Measurements from ENCODE around the gene ITPRIPL2. TPM values are rescaled to one million over a fixed set of nuclear protein-coding genes. Genes with fewer than 3 reads are reported as not detected.
A peak's percentile ranks its signal among the peaks of the same experiment; 100 is the strongest.

The ITPRIPL2 gene
- total RNA-seq, 1 experiment from 2014 or later = 5.5 TPM

- no peak for DNase-seq
- Histone ChIP-seq H3K27me3 (ENCODE audit: control insufficient read depth, insufficient read depth, low read length) (peaks cover 15% of the 10 kb centered on the region), H3K36me3 (replicated peaks; ENCODE audit: control insufficient read depth, insufficient read depth, low read length) (no peaks in the 10 kb centered on the region), H3K4me3 (ENCODE audit: insufficient read depth, low read depth, low read length) (no peak overlapping the region)
These were observed 50.5 kb downstream of the ITPRIPL2 start for GRCh38 chr16:19164285-19164684.

DNA sequence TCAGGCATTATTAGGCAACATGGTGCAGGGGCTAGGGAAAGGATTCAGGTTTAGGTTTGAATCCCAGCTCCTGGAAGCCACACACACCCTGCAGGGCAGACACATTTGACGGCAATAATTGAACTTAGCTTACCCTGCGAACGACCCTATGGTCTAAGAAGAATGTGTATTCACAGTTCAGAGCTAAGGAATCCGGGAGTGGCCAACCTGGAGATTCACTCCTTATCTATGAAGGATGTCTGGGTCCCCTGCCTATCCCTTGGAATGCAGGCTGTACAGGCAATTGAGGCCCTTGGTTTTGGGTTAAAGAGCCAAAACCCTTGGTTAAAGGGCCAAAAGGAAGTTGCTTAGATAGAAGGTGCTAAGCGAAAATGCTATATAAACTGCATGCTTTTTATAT lies 51.3 kb downstream of the ITPRIPL2 start:
- DNase-seq = no peak
- H3K4me3 ChIP-seq (ENCODE audit: insufficient read depth, low read depth, low read length) = no peak overlapping the region
- H3K27me3 ChIP-seq (ENCODE audit: control insufficient read depth, insufficient read depth, low read length) = peaks cover 22% of the 10 kb centered on the region
- no peaks in the 10 kb centered on the region for H3K36me3 ChIP-seq (replicated peaks; ENCODE audit: control insufficient read depth, insufficient read depth, low read length)

DNA sequence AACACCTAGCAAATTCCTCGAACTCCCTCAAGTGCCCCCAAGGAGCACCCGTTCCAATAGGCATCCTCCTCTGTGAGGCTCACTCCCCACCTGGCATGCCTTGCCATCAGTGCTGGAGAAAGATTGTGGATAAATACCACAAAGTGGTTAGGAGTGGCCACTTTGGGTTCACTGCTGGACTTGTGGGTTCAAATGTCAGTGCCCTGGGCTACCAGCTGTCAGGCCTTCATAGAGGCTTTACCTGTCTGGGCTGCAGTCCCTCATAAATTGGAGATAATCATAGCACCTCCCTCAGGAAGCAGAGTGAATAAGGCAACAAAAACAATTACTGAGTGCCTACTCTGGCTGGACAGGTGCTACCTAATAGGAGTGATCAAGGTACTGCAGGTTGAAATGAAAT lies 52.7 kb downstream of the ITPRIPL2 start:
- DNase-seq = no peak
- H3K36me3 ChIP-seq (replicated peaks; ENCODE audit: control insufficient read depth, insufficient read depth, low read length) = no peaks in the 10 kb centered on the region
- no peak overlapping the region for H3K4me3 ChIP-seq (ENCODE audit: insufficient read depth, low read depth, low read length)
- peaks cover 25% of the 10 kb centered on the region for H3K27me3 ChIP-seq (ENCODE audit: control insufficient read depth, insufficient read depth, low read length)

GRCh38 chr16:19167710-19168370 lies 54.1 kb downstream of the ITPRIPL2 start, which contains the start of gene SYT17:
Gene SYT17, plus strand, starts transcription at chr16:19168240. Its CDS starts 407 bp downstream, at chr16:19168647.
- peak; percentile 95 for DNase-seq
- no peaks in the 10 kb centered on the region for H3K36me3 ChIP-seq (replicated peaks; ENCODE audit: control insufficient read depth, insufficient read depth, low read length)
- H3K4me3 ChIP-seq (ENCODE audit: insufficient read depth, low read depth, low read length) = peak within 1 kb of the TSS; percentile 72
- peaks cover 25% of the 10 kb centered on the region for H3K27me3 ChIP-seq (ENCODE audit: control insufficient read depth, insufficient read depth, low read length)

GRCh38 chr16:19168371-19169081 lies 54.8 kb downstream of the ITPRIPL2 start:
- peaks cover 25% of the 10 kb centered on the region for H3K27me3 ChIP-seq (ENCODE audit: control insufficient read depth, insufficient read depth, low read length)
- DNase-seq = peak; percentile 82
- no peaks in the 10 kb centered on the region for H3K36me3 ChIP-seq (replicated peaks; ENCODE audit: control insufficient read depth, insufficient read depth, low read length)
- H3K4me3 ChIP-seq (ENCODE audit: insufficient read depth, low read depth, low read length) = peak overlapping the region; percentile 72

DNA sequence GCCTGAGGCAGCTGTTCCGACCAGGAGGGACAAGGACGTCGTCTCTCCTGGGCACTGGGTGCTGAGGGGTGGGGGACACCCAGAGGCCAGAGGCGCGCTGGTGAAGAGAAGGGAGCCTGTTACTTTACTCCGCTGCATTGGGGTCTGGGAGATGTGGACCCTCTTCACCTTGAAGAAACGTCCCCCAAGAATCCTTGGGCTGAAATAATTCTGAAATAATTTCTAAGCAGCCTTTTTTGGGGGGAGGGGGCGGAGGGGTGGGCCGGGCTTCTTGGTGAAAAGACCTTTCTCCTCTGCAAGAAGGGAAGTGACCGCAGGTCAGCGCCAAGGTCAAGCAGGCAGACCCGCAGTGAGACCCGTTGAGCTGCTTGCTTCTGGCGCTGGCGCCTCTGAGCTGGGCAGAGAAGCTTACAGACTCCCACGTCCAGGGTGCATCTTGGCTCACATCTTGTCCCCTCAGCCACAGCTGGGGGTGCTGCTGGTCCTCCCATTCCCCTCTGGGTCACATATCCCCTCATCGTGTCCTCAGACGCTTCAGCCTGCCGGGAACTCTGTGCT lies 55.4 kb downstream of the ITPRIPL2 start:
- no peaks in the 10 kb centered on the region for H3K36me3 ChIP-seq (replicated peaks; ENCODE audit: control insufficient read depth, insufficient read depth, low read length)
- H3K4me3 ChIP-seq (ENCODE audit: insufficient read depth, low read depth, low read length) = peak overlapping the region; percentile 72
- peak; percentile 65 for DNase-seq
- peaks cover 25% of the 10 kb centered on the region for H3K27me3 ChIP-seq (ENCODE audit: control insufficient read depth, insufficient read depth, low read length)

- no peaks in the 10 kb centered on the region for H3K36me3 ChIP-seq (replicated peaks; ENCODE audit: control insufficient read depth, insufficient read depth, low read length)
- DNase-seq = no peak
- H3K27me3 ChIP-seq (ENCODE audit: control insufficient read depth, insufficient read depth, low read length) = peaks cover 25% of the 10 kb centered on the region
- H3K4me3 ChIP-seq (ENCODE audit: insufficient read depth, low read depth, low read length) = no peak overlapping the region
These were observed 56.4 kb downstream of the ITPRIPL2 start for GRCh38 chr16:19170043-19170655.

Other genes starting within 250 kb of the ITPRIPL2 start
- gene SMG1, start 187.6 kb upstream of the ITPRIPL2 start, total RNA-seq (2014; rRNA removed; shearing (Covaris generic)) = 18.3 and 30.6 TPM in 2 replicates
- 1.6 and 2.0 TPM in 2 replicates for gene TMC7, start 130.0 kb upstream of the ITPRIPL2 start, total RNA-seq (2014; rRNA removed; shearing (Covaris generic))
- 9.5 and 10.8 TPM in 2 replicates for gene COQ7, start 46.4 kb upstream of the ITPRIPL2 start, total RNA-seq (2014; rRNA removed; shearing (Covaris generic))
- 1.9 and 5.3 TPM in 2 replicates for gene SYT17, start 54.3 kb downstream of the ITPRIPL2 start, total RNA-seq (2014; rRNA removed; shearing (Covaris generic))
- 0.55 TPM in 1 of 2 replicates, not detected in the other for gene CLEC19A, start 171.8 kb downstream of the ITPRIPL2 start, total RNA-seq (2014; rRNA removed; shearing (Covaris generic))